GM21381 (cell line): ENCODE data around the gene SMAD2.
"Not testable (repeated sequence)": the region's sequence is repeated elsewhere in the genome, so short reads cannot be mapped to it uniquely, and the experiment has no call there.

Experiments
- ATAC-seq: cut with Tn5 transposase; IDR thresholded peaks from one replicate; pipeline ENCODE4 v1.9.1; 2021; ENCODE audit warnings: mild to moderate bottlenecking, moderate library complexity; ENCODE audit not compliant: unreplicated experiment

SMAD2 gene

GRCh38 chr18:47930199-47930930 lies at the start of gene SMAD2:
TSS of gene SMAD2 (minus strand) at chr18:47930659. CDS start at chr18:47896756, 33,903 bp downstream.
- ATAC-seq: peak; percentile 64

DNA sequence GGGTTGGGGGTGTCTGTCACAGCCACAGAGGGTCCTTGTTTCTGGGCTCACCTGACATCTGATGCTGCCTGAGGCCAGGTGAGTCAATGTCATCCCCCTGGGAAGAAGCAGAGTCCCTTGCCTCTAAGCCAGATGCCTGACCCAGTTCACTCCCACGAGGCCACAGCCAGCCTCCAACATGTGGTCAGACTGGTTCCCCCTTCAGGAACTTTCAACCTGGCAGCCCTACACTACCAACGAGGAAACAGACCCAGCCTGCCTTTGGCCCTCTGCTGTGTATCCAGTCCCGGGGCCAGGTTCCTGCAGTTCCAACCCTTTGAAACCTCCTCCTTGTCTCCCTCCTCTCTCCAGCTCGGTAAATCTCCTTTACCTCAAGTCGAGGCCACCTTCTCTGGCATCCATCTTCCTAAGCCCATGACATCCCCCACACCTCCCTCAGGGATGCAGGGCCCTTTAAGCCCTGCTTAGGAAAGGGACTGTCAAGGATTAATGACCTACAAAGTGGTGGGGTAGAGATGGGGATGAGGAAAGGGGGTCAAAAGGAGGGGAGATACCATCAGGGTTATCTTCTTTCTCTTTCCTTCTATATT lies 49.2 kb upstream of the SMAD2 start:
- ATAC-seq: no peak

DNA sequence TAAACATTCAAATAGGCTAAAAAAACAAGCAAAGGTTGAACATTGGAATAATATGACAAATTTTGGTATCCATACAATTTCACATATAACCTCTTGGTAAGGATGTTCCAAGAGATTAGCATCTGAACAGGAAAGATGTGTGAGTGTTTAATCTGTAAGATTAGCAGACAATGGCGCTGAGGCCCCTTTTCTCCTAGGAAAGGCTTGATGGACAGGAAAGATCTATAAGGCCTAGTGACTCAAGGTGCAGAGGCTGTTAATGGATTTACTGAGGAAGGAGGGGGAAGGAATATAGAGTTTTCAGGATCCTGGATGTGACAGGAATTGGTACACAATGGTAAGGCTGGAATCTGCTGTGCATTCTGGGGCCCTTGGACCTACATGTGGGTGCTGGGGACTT lies 48.1 kb upstream of the SMAD2 start:
- ATAC-seq: no peak

DNA sequence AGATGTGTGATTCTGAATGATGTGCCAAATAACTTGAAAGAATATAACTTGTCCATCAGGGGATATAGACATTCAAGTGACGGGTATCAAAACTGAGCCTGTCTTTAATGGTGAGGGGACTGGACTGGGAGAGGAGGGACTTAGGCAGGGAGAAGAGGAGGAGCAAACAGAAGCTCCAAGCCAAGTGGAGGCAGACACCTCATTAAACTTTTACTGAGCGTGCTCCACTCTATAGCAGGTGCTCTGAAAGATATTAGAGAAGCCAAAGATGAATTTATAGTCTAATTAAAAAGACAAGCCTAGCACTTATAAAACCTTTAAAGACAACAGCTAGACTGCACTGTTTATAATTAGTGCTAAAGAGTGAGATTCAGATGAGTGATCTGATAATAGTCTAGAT lies 47.7 kb upstream of the SMAD2 start:
- no peak for ATAC-seq

GRCh38 chr18:47975701-47976100 lies 45.2 kb upstream of the SMAD2 start:
- ATAC-seq: no peak

DNA sequence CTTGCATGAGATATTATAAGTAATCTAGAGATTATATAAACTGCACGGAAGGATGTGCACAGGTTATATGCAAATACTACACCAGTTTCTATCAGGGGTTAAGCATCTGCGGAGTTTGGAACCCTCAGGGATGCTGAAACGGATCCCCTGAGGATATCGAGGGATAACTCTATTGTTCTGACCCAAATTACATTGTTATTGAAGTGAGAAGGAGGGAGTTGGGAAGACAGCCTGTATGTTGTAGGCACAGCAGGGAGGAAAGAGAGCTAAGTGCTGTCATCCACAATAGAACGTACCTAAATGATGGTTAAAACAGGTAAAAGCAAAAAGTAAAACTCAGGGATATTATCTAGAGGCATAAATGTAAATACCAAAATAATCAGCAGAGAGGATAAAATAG lies 44.6 kb upstream of the SMAD2 start:
- no peak for ATAC-seq

DNA sequence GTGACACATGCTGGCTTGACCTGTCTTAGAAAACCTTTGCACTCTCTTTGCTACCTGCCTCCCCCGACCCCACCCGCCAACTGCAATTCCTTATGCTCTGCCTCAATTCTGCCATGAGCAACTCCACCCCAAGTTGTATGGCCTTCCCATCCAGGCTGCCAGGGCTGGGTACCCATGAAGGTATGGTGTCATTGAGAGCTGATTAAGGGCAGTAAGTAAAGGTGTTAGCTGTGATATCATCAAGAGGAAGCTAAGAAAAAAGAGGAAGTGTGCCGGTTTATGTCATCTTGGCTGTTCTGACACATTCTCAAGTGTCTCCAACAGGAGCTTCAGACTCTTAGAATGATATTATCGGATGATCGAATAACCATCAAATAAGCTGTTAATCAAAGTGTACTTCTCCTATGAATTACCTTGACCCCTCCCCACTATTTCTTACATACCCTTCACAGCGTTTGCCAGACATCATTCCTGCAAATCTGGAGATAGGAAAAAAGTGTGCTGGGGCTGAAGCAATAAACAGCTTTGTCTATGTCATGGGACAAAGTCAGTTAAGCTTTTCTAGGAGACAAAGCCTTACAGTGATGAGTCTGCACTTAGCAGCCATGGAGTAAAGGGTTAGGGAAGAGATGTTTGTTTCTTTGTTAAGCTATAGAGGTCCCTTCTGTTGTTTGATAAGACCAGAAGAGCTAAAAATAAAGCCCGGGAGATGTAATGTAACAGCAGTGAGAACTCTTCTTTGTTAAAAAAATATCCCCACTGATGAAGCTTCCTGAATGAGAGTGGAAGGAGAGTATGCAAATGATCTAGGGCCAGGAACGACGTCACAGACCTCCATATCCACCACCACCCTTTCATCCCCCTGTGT lies 40.4 kb upstream of the SMAD2 start:
- peak; percentile 77 for ATAC-seq

DNA sequence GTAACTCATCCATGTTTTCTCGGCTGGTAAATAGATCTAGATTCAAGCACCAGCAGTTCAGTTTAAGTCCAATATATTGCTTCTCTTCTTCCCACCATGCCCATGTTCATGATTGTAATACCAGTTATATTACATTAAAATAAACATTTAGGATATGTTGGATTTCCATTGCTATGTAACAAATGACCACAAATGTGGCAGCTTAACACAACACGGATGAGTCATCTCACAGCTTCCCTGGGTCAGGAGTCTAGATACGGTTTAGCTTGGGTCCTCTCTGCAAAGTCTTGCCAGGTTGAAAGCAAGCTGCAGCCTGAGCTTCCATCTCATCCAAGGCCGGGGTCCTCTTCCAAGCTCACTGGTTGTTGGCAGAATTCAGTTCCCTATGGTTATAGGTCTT lies 39.4 kb upstream of the SMAD2 start:
- no peak for ATAC-seq

DNA sequence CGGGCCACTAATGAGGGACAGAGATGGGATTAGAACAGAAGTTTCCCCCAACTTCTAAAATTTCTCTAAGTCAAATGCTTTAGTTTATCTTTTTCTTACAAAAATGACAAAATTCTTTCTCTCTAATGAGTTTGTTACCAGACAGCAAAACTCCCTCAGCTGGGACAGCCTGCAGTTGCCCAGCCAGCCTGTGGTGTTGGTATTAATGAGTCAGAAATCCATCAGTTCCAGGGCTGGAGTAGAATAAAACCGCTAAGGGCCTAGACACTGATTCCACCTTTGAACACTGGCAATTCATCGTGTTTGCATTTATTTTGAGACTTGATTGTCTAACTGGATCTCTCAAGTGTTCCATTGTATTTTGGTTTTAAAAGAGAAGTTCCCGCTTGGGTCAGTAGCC lies 38.3 kb upstream of the SMAD2 start:
- no peak for ATAC-seq

DNA sequence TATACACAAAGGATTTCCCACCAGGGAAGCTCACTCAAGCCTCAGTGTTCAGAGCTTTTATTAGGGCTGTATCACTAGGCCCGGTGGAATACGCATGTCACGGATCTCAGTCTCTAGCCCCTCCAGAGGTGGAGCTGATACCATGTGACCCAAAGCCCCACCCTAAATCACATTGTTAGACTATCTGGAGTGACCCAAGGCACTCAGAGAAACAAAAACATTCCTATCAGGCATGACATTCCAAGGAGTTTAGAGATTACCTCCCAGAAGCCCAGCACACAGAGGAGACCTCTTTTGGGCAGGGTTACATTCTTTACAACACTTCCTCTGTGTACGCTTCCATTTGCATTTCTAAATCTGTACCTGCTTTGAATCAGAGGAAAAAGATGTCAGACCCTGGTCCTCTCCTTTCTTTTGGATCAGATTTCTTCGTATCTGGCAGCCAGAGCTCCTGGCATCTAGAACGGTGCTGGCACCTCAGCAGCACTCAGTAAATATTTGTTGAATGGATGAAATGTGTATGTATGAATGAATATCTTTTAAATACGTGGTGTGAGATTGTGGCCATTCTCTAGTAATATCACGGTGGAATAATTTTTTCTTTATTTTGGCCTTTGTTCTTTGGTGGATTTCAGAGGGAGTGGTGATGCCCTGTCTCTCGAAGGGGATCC lies 37.7 kb upstream of the SMAD2 start:
- ATAC-seq: no peak

- ATAC-seq: no peak
These were observed 33.6 kb upstream of the SMAD2 start for GRCh38 chr18:47964053-47964452.

- ATAC-seq: not testable (repeated sequence)
These were observed 30.5 kb upstream of the SMAD2 start for GRCh38 chr18:47961003-47961402.

DNA sequence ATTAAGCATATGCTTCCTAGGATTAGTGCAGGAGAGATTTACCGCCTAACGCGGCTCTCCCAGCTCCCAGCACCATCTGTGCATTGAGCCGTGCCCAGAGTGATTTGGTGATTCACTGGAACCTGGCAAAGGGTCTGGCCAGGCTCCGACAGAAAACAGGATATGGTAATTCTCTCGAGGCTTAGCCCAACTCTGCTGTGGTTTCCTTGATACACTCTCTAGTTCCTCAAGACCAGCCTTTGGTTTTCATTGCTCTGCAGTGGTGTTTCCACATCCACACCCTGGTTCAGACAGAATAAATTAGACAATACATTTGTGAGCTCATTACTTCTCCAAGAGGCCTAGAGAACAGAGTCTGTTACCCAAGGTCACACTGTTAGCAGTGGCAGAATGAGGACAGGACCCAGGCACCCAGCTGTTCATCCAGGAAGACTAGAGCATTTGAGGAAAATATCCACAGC lies 23.0 kb upstream of the SMAD2 start:
- peak; percentile 90 for ATAC-seq

- ATAC-seq: no peak
These were observed 20.1 kb upstream of the SMAD2 start for GRCh38 chr18:47950511-47950910.

- ATAC-seq: no peak
These were observed 18.7 kb upstream of the SMAD2 start for GRCh38 chr18:47949202-47949601.

DNA sequence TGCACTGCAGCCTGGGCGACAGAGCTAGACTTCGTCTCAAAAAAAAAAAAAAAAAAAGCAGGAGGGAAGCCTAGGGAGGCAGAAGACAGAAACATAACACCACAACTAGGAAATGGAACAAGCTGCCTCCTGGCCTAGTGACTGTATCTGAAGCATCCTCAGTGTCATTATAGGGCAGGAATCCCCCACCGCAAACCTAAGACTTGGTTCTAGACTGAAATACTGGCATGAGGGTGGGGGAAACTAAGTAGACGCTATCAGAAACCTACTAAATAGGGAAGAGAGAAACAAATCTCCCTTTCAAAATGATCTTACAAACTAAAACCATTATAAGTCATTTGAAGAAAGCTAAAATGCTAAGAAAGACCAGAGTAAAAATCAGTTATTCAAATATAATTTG lies 16.4 kb upstream of the SMAD2 start:
- ATAC-seq: no peak

GRCh38 chr18:47944972-47945852 lies 14.8 kb upstream of the SMAD2 start:
- ATAC-seq: no peak

- ATAC-seq: peak; percentile 57
These were observed 6.5 kb upstream of the SMAD2 start for GRCh38 chr18:47936952-47937351.

DNA sequence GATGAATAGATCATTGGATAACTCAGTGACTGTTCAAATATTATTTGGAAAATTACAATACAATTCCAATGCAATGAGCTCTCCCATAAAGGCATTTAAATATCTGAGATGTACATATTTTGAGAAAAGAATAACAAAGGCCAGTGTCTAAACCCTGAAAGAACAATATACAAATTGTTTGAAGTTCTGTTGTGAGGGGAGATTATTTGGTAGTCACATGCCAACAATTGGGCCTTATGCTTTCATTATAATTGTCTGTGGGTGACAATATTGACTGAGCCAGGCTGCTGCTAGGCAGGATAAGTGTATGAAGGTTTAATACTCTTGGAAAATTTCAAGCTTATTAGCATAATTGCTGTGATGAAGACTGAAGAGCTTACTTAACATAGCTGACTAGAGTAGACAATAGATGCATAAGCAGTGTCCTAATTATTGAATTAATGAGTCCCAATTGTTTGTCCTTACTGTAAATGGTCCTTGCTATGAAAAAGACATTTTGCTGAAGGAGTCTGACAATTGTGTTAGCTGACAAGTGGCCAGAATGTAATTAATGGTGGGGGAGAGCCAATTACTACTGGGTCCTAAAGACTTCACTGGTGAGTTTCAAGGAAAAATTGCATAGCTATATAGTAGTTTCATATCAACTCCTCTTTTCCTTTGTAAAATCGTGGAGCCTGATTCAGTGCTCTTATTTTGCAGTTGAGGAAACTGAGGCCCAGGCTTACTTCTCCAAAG lies 5.0 kb upstream of the SMAD2 start:
- ATAC-seq: no peak
